Activated naive CD4-positive, alpha-beta T cell treated with Interleukin-2 at 50 U/mL for 16 hours (primary cell): ENCODE measurements around the gene SUSD3.

Source experiments
- DNase-seq: peaks from one replicate; pipeline ENCODE4 v3.0.0-alpha.2; 2020

Gene SUSD3

GRCh38 chr9:93127395-93127911 is 69.0 kb downstream of the SUSD3 start:
- DNase-seq = no peak

- DNase-seq = no peak
Observed at GRCh38 chr9:93128011-93128714, 69.7 kb downstream of the SUSD3 start.

GRCh38 chr9:93128715-93129224 is 70.3 kb downstream of the SUSD3 start:
- no peak for DNase-seq

- no peak for DNase-seq
Observed at GRCh38 chr9:93129286-93129685, 70.8 kb downstream of the SUSD3 start.

GRCh38 chr9:93129691-93130500 is 71.4 kb downstream of the SUSD3 start:
- DNase-seq = no peak

GRCh38 chr9:93130861-93131481 is 72.5 kb downstream of the SUSD3 start:
- DNase-seq = no peak

- no peak for DNase-seq
Observed at GRCh38 chr9:93131599-93132286, 73.2 kb downstream of the SUSD3 start.

GRCh38 chr9:93132287-93132927 is 73.9 kb downstream of the SUSD3 start:
- no peak for DNase-seq

GRCh38 chr9:93132946-93133680 is 74.6 kb downstream of the SUSD3 start:
- peak; percentile 62 for DNase-seq

- no peak for DNase-seq
Observed at GRCh38 chr9:93133681-93134014, 75.1 kb downstream of the SUSD3 start.

GRCh38 chr9:93134015-93134739 is 75.7 kb downstream of the SUSD3 start, which contains the start of gene NINJ1:
Gene NINJ1 (minus strand): TSS chr9:93134251. CDS start chr9:93134217, 34 bp downstream.
- peak; percentile 92 for DNase-seq
